Stimulated activated CD8-positive, alpha-beta memory T cell treated with anti-CD3 and anti-CD28 coated beads, Interleukin-2, amount 100 ng/mL, for 1 hour (primary cell): ENCODE measurements around the gene CACNB1.
A peak's percentile ranks its signal among the peaks of the same experiment; 100 is the strongest.

Source experiments
- DNase-seq, 2 donors: peaks; one replicate each; pipeline ENCODE4 v3.0.0-alpha.2; 2020; ENCODE audit warnings: low read depth in 2 of 2

CACNB1 gene

GRCh38 chr17:39225959-39226683, 28.7 kb upstream of the CACNB1 start:
- DNase-seq: peak; percentile 22 to 38

- no peak for DNase-seq
These were observed 28.0 kb upstream of the CACNB1 start, which contains the start of gene STAC2 for GRCh38 chr17:39225308-39225958. TSS of gene STAC2 (minus strand) at chr17:39225945. CDS start at chr17:39225502, 443 bp downstream.

GRCh38 chr17:39224778-39225307, 27.4 kb upstream of the CACNB1 start:
- DNase-seq: no peak

DNA sequence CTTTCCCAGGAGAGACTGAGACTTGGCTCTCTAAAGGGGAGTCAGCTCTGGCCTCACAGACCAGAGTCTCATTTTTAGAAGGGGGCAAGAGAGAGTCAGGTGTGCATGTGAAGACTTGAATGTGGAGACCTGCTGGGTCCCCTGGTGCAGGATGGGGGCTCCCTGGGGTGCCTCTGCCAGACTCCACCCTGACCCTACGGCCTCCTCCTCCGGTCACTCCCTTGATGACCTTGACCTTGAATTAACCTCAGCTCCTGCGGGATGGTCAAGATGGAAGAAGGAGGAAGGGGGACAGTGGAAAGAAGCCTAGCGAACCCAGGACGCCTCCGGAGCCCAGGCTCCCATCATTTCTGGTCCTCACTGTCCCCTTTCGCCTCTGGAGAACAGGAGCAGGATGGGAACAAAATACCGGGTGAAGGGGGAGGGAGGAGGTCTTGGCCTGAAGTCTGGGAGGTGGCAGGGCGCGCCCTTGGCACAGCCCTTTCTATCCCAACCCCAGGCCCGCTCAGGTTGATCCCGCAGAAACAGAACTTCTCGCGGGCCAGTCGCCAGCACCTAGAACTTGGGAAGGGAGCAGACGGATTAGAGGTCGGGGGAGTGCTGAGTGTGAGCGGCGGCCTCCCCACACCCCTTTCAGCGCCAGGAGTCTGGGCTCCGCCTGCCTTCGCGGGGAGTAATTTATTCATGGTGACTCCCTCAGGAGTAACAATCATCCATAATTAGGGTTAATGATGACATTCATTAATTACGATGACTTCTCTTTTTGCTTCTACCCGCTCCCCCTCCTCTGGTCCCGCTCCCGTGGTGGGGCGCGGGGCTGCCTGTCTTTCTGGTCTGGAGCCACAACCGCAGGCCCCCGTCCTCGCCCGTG, 26.7 kb upstream of the CACNB1 start:
- DNase-seq: no peak

DNA sequence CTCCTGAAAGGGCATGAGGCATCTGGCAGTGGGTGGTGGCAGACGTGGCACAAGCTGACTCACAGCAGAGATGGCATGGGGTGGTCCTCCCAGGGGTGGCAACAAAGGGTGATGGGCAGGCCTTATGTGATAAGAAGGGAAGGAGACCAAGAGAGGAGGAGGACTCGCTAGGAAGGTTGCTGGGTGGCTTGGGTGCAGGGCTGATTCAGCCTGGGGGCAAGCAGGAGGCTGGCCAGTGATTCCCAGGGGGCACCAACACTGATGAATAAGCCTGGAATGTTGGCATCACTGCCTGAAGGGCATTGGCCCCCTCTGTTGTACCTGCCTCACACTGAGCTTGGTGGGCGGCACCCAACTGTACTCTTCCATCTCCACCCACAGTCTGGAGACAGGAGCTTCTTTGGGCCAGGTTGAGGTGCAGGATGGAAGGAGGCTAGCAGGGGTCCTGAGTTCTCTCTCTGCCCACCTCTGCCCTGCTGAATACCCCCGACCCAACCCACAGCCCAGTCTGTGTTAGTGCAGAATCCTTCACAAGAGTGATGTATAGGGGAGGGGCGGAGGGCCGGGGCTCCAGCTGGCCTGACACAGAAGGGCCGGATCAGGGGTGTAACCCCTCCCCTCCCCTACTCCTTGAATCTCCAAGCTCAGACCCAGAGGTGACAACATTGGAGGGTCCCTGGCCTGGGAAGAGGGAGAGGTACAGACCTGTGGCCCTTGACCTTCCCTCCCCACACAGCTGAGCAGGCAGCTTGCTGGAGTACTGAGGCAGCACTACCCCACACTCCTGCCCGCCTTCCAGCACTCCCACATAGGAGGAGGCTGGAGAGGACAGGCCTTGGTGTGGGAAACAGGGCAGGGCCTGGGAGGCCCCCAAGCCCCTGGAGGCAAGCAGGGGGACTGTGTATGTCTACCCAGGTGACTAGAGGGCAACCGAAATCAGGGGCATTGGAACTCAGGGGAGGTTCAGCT, 25.7 kb upstream of the CACNB1 start:
- DNase-seq: no peak

GRCh38 chr17:39222151-39222550, 24.7 kb upstream of the CACNB1 start:
- no peak for DNase-seq

DNA sequence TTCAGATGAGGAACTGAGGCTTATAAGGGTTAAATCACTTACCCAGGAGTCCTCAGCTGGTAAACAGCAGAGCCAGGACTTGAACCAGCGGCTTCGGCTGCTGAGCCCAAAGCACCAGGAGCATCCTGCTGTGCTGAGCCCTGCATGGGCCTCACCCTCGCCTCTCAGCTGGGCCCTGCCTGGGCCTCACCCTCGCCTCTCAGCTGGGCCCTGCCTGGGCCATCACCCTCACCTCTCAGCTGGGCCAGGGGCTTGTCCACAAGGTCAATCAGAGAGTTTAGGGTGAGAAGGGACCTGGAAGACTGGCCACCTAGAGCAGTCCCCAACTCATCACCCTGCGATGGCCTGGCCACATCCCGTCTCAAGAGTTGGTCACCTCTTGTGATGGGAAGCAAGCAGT, 24.1 kb upstream of the CACNB1 start:
- DNase-seq: no peak

GRCh38 chr17:39219647-39220154, 22.2 kb upstream of the CACNB1 start:
- no peak for DNase-seq

- no peak for DNase-seq
These were observed 21.4 kb upstream of the CACNB1 start for GRCh38 chr17:39218906-39219305.

GRCh38 chr17:39217734-39218369, 20.4 kb upstream of the CACNB1 start:
- DNase-seq: no peak

DNA sequence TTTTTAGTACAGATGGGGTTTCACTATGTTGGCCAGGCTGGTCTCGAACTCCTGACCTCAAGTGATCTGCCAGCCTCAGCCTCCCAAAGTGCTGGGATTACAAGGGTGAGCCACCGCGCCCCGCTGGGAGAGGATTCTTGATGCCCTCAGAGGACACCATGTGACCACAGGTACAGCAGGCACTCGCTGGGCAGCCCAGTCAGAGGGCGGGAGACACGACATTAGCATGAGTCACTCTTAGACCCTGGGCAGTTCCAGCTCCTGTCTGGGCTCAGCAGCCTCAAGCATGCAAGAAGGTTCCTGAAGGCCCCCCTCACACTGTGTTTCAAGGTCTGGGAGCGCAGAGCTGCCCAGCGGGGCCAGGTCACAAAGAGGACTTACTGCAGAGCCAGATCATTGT, 16.4 kb upstream of the CACNB1 start:
- no peak for DNase-seq

DNA sequence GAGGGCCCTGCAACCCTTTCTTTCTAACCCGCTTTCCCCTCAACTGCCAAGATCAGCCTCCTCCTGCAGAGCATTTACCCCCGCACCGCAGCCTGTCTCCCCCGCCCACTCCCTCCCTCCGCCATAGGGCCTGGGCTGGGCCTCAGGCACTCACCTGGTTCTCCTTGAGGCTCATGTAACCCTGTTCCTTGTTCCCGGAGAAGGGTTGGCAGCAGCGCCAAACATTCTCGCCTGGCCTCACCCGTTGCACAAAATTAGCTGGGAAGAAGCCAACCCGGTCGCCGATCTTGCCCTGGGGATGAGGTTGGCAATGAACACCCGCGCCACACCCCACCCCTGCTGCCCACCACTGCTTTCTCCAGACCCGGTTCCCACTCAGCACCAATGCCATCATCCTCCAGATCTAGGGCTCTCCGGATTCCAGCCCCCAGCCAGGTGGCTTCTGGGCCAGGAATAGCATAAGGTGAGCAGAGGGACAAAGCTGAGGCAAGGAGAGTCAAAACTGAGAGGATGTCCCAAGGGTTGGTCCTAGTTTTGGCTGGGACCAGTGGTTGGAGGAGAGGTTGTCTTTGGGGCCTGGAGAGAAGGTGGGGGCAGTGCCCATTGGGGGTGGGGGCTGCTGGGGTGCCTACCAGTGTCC, 15.5 kb upstream of the CACNB1 start:
- DNase-seq: no peak

GRCh38 chr17:39212195-39212810, 14.8 kb upstream of the CACNB1 start:
- no peak for DNase-seq

DNA sequence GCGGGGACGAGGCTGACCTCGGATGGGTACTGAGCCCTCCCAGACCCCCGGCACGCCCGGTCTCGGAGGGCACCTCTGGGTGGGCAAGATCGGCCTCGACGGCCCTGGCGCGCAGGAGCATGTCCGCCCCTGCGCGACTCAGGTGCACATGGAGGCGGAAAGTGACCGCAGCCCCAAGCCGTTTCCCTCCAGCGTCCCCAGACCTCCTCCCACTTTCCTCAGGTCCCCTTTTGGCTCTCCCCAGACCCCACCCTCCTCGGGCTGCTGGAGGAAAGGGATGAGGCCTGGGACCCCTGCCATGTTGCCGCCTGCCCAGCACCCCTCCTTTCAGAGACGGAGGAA, 12.6 kb upstream of the CACNB1 start:
- DNase-seq: no peak

DNA sequence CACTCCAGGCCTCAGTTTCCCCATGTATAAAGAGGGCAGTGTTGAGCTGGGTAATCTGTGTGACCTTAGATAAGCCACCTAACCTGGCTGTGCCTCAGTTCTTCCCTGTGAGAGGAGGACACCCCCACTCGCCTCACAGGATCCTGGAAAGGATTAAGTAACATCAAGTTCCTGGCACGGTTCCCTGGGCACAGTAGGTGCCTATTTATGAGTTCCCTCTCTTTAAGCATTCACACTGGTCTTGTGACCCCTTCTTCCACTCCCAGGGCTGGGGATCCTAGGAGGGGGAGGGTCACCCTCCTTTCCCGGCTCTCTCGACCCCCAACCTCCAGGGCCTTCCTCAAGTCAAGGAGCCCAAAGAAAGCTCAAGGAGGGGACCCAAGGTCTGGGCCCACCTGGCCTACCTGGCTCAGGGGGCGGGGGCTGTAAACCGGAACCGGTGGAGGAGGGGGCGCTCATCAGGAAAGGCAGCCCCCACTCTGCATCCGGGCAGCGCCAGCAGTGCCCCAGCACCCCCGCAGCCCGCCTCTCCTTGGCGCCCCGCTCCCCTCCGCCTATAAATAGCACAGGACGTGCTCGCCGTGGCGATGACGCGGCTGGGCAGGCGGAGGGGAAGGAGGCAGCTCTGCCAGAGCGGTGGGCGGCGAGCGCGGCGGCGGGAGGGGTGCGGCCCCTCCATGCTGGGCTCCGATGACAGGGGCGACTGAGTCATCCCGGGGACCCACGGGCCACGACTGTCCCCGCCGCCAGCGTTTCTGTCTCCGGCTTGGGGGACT, 12.0 kb upstream of the CACNB1 start:
- DNase-seq: peak; percentile 53 to 58

DNA sequence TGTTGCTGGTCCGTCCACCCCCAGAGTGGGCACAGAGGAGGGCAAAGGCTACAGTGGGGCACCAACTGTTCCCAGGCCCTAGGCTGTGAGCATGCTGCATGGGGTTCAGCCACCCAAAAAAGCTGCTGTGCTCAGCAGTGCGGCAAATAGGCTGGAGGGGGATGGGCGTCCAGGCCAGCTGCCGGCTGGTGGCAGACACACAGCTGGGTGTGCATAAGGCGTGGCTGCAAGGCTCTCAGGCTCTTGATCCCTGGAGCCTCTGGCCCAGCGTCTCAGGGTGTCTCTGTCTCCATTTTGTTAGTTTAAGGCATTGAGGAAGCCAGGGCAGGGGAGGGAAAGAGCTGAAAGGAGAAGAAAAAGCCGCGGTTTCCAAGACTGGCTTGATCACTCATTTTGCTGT, 11.4 kb upstream of the CACNB1 start:
- no peak for DNase-seq

GRCh38 chr17:39208136-39208535, 10.7 kb upstream of the CACNB1 start:
- no peak for DNase-seq

- DNase-seq: no peak
These were observed 7.7 kb upstream of the CACNB1 start for GRCh38 chr17:39205112-39205526.

- DNase-seq: no peak
These were observed 6.8 kb upstream of the CACNB1 start for GRCh38 chr17:39204245-39204644.
